Glomerular endothelial cell (primary cell): ENCODE results near the gene TENM3. TPM values are rescaled to one million over a fixed set of nuclear protein-coding genes. Genes with fewer than 3 reads are reported as not detected.
"Not testable (repeated sequence)": the region's sequence is repeated elsewhere in the genome, so short reads cannot be mapped to it uniquely, and the experiment has no call there.

Experiments used
- DNase-seq: peaks from one replicate; pipeline ENCODE4 v3.0.0-alpha.2; 2011; ENCODE audit warnings: low read depth, low spot score; ENCODE audit errors: extremely low read depth
- total RNA-seq: library from RNA; depleted of rRNA; stranded (reverse); fragments of >200 nt; gene quantifications from 2 replicates; pipeline ENCODE4 v1.2.3, GENCODE V29; 2015

TENM3 gene
- total RNA-seq, result 12.5 and 40.3 TPM in 2 replicates

DNA sequence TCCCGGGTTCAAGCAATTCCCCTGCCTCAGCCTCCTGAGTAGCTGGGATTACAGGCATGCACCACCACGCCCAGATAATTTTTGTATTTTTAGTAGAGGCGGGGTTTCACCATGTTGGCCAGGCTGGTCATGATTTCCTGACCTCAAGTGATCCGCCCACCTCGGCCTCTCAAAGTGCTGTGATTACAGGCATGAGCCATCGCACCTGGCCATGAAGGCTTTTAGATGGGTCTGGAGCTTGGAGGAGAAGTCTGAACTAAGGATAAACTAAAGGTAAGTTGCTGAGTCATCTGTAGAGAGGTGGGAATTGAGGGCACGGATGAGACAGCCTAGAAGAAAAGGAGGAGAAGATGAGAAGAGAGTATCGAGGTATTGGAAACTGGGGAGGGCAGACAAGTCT, at the start of gene TENM3:
Gene TENM3, plus strand, starts transcription at position 199 of the 400 bp plus-strand sequence. CDS start 80,619 bp downstream, outside the sequence.
- DNase-seq, result not testable (repeated sequence)

- DNase-seq, result no peak
Observed at GRCh38 chr4:182194091-182194824, 48.9 kb upstream of the TENM3 start.

DNA sequence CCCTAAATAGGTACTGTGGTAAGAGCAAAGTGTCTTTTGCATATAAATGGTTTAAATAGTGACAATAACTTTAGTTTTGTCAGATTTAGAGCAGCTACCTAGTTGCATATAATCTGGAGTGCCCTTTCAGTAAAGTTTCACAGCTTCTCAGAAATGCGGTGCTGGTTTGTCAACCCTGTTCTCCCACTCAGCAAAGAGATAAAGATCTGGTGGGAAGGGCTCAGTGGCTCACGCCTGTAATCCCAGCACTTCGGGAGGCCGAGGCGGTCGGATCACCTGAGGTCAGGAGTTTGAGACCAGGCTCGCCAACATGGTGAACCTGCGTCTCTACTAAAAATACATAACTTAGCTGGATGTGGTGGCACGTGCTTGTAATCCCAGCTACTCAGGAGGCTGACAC, 45.6 kb upstream of the TENM3 start:
- no peak for DNase-seq

DNA sequence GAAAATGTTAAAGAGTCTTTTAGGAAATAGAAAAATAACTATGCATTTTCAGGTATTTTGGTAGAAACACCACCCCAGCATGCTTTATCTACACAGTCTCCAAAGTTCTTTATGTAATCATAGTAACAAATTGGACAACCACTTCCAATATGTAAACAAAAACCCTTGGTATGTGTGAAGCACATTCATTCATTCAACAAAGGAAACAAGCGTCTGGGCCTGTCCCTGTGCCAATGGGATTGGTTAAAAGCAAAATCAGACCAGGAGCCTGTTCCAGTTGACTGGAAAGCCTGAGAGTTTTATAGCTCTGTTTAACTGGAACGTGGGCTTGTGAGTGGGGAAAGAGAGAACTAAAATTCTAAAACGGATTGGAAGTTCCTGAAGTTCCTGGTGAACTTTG, 41.3 kb upstream of the TENM3 start:
- no peak for DNase-seq

GRCh38 chr4:182202650-182203049, 40.6 kb upstream of the TENM3 start:
- no peak for DNase-seq

GRCh38 chr4:182203872-182204411, 39.3 kb upstream of the TENM3 start:
- DNase-seq, result no peak

GRCh38 chr4:182205306-182205705, 37.9 kb upstream of the TENM3 start:
- no peak for DNase-seq

- no peak for DNase-seq
Observed at GRCh38 chr4:182206266-182206665, 36.9 kb upstream of the TENM3 start.

GRCh38 chr4:182206916-182207315, 36.3 kb upstream of the TENM3 start:
- no peak for DNase-seq

DNA sequence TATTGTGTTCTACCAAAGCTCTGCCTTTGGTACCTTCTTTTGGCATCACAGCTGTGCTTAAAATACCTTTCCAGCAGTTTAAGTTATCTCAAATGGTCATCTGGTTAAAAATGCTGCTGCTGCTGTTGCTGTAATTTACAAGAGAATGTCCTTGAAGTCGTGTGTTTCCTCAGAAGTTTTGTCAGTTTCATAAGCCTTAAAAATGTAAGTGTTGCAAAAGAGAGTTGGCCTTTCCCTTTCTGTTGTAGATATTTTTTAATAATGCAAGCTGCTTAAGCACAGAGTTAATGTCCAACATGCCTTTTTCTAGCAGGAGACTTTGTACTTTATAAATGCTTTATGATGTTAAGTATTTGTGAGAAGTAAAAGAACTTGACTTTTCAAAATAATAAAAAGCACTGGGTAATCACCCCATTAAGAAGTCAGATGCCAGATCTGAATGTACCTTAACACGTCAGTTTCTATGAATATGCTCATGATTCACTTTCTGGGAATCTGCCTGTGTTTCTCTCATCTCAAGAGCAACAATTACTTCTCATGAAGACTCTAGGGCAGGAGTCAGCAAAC, 35.3 kb upstream of the TENM3 start:
- no peak for DNase-seq

GRCh38 chr4:182208526-182209050, 34.6 kb upstream of the TENM3 start:
- DNase-seq, result no peak

DNA sequence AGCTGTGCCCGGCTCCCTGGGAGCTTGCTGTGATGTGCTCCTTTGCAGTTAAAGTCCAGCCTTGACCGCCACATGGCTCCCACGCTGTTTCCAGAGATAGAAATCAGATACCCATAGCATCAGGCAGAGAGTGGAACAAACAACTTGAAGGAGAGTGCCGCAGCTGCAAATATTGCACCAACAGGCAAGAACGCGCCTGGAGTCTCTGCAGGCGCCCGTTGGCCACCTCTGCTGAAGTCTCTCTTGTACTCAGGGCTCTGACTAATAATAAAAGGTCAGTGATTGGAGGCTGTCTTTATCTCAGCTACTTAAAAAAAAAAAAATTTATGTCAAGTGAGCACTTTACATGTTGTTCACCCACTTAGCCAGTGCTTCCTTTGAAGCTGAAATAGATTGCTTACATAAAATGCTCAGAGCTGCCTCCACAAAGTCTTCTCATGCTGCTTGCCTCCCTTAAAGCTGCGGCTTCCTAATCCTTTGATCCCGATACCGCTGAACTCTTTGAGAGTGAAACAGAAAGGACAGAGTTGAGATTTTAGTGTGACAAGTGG, 30.9 kb upstream of the TENM3 start:
- DNase-seq, result no peak

DNA sequence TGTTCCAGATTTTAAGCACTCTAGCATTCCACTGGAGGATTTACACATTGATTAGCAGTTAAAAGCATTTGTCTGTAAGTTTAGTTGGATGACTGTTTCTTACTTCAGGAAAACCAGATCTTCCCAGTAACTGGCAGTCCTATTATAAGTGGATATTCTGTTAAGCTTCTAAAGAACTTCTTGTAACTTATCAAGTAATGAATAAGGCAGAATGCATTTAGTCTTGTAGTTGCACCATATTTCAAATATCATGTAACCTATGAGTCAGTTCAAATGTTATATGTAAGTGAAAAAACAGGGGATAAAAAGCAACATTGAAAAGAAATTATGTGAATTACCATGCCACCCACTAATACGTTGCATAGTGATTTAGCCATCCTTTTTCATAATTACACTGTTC, 30.2 kb upstream of the TENM3 start:
- no peak for DNase-seq

GRCh38 chr4:182215148-182215547, 28.1 kb upstream of the TENM3 start:
- DNase-seq, result no peak

DNA sequence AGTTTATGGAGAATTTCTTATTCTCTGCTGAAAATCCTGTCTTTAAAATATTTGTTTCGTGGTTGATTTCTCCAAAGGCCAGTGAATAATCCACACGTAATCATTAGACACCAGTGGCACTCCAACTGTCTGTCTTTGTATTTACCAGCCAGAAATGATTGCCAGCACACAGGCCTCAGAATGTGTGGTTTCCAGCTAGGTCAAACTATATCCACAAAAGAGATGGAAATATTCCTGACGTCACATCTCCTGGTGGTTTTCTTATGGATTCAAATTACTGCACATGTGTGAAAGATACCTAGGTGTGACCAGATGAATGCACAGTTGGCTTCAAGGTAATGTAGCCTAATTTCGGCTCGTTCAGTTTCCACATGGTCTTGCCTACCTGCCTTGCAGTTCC, 27.2 kb upstream of the TENM3 start:
- no peak for DNase-seq

DNA sequence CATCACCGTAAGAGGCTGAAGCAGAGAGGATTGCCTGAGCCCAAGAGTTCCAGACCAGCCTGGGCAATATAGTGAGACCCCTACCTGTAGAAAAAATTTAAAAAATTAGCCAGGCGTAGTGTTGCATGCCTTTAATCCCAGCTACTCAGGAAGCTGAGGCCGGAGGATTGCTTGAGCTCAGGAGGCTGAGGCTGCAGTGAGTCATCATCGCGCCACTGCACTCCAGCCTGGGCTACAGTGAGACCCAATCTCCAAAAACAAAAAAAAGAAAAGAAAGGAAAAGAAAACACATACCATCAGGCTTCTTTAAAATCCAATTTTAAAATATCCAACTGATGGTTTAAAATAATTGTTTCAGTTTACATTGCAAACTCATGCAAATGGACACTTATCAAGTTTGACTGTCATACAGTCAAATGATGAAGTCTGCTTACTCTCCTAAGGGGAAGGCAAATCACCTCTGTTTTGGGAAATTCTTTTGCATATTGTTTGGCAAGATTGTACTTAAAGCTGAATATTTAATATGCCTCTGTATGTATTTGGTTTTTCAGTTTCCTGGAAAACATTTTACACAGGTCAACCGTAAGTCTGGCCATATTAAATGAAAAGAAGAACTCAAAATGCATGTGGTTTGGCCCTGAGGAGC, 23.7 kb upstream of the TENM3 start:
- no peak for DNase-seq

DNA sequence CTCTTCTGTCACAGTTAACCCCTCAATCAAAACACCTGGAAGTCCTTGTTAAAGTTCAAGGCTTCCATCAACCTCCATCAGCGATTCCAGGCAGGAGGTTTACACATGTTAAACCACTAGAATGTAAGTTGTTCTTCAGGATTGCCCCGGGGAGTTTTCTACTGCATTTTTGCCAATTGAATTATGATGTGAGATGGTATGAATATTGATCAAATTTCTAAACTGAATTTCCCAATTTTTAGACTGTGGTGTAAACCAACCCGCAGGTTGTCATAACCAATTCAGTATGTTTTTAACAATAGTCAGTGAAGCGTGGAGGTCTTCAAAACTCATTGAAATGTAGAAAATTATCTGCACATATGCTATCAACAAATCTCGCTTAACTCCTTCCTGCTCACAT, 21.2 kb upstream of the TENM3 start:
- DNase-seq, result no peak

GRCh38 chr4:182222766-182223165, 20.4 kb upstream of the TENM3 start:
- no peak for DNase-seq

GRCh38 chr4:182223708-182224107, 19.5 kb upstream of the TENM3 start:
- no peak for DNase-seq

DNA sequence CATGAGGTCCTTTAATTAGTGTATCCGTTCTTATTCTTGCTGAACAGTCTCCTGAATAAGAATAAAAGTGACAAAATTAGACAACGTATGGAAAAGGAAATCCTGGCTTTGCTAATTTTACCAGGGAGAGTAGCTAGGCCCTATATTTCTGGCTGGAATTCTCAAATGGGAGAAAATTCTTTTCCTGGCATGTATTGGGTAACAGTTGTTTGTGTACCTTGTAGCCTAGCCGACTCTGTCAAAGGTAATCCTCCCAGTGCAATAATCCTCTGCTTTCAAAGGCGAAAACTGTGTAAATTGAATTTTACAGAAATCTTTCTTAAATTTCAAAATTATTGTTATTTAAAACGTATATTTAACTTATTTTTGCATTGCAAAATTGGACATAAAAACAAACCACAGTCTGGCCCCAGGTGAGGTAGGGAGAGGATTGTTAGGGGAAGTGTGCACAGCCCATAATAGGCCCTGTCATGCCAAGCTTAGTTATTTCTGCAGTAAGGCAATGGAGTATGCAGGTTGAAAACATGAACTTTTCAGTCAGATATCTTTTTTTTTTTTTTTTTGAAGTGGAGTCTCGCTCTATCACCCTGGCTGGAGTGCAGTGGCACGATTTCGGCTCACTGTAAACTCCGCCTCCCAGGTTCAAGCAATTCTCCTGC, 18.9 kb upstream of the TENM3 start:
- DNase-seq, result no peak
